HG03571 (cell line): ENCODE data around the gene GRID2IP.
"Not testable (repeated sequence)": the region's sequence is repeated elsewhere in the genome, so short reads cannot be mapped to it uniquely, and the experiment has no call there.

Experiments
- ATAC-seq: cut with Tn5 transposase; IDR thresholded peaks from one replicate; pipeline ENCODE4 v1.9.1; 2021; ENCODE audit not compliant: unreplicated experiment

Gene GRID2IP

GRCh38 chr7:6551016-6551511 is at the start of gene GRID2IP:
Gene GRID2IP (minus strand): TSS chr7:6551461. CDS start chr7:6551436, 25 bp downstream.
- ATAC-seq: no peak

GRCh38 chr7:6600093-6600492 is 48.8 kb upstream of the GRID2IP start:
- no peak for ATAC-seq

GRCh38 chr7:6590645-6591110 is 39.4 kb upstream of the GRID2IP start:
- peak; percentile 22 for ATAC-seq

- peak; percentile 85 for ATAC-seq
Observed at GRCh38 chr7:6589829-6590644, 38.8 kb upstream of the GRID2IP start, which contains the start of gene INTS15. Gene INTS15 (plus strand): TSS chr7:6590021. CDS start chr7:6590284, 263 bp downstream.

- ATAC-seq: no peak
Observed at GRCh38 chr7:6589151-6589828, 38.0 kb upstream of the GRID2IP start.

- ATAC-seq: no peak
Observed at GRCh38 chr7:6588566-6588965, 37.3 kb upstream of the GRID2IP start.

- not testable (repeated sequence) for ATAC-seq
Observed at GRCh38 chr7:6585746-6586432, 34.6 kb upstream of the GRID2IP start.

- no peak for ATAC-seq
Observed at GRCh38 chr7:6579446-6579845, 28.2 kb upstream of the GRID2IP start.

- ATAC-seq: no peak
Observed at GRCh38 chr7:6578114-6579084, 27.1 kb upstream of the GRID2IP start.

- ATAC-seq: peak; percentile 98
Observed at GRCh38 chr7:6577369-6578113, 26.3 kb upstream of the GRID2IP start, which contains the start of gene ZDHHC4. Gene ZDHHC4 (plus strand): TSS chr7:6577454. CDS start chr7:6580562, 3,108 bp downstream.

GRCh38 chr7:6576867-6577368 is 25.7 kb upstream of the GRID2IP start:
- not testable (repeated sequence) for ATAC-seq

- ATAC-seq: no peak
Observed at GRCh38 chr7:6576024-6576866, 25.0 kb upstream of the GRID2IP start.

GRCh38 chr7:6575281-6576023 is 24.2 kb upstream of the GRID2IP start:
- ATAC-seq: no peak

GRCh38 chr7:6571160-6571779 is 20.0 kb upstream of the GRID2IP start:
- no peak for ATAC-seq

GRCh38 chr7:6567886-6568285 is 16.6 kb upstream of the GRID2IP start:
- ATAC-seq: no peak

- no peak for ATAC-seq
Observed at GRCh38 chr7:6565655-6566054, 14.4 kb upstream of the GRID2IP start.
